Heart right ventricle (tissue), 16 donors: ENCODE data around the gene ETV4. TPM values are rescaled to one million over a fixed set of nuclear protein-coding genes. Genes with fewer than 3 reads are reported as not detected.

Source experiments
- ATAC-seq, 8 donors: fragments of 200-7000 bp; cut with Tn5 transposase; one replicate each; pipeline ENCODE4 v1.9.1; 2020; ENCODE audit warnings: mild to moderate bottlenecking in 8 of 8, moderate library complexity in 8 of 8, moderate number of reproducible peaks in 1 of 8
- DNase-seq, 2 donors: peaks; one replicate each; pipeline ENCODE4 v3.0.0-alpha.2; 2020
- H3K27ac ChIP-seq, 10 donors: fragments of 200-600 bp; sonication (generic) in 2 of 10; one replicate each; pipeline versions ENCODE4 v1.5.0 to v1.8.0; 2020 to 2022; ENCODE audit warnings: mild to moderate bottlenecking in 3 of 10
- H3K27me3 ChIP-seq, 7 donors: fragments of 200-600 bp; one replicate each; pipeline ENCODE4 v1.8.0; 2021 to 2022; ENCODE audit warnings: mild to moderate bottlenecking in 2 of 7
- H3K36me3 ChIP-seq, 9 donors: fragments of 200-600 bp; sonication (generic) in 1 of 9; one replicate each; pipeline versions ENCODE4 v1.5.0 to v1.8.0; 2020 to 2022; ENCODE audit warnings: mild to moderate bottlenecking in 2 of 9
- H3K4me1 ChIP-seq, 9 donors: fragments of 200-600 bp; sonication (generic) in 1 of 9; one replicate each; pipeline versions ENCODE4 v1.5.0 to v1.8.0; 2020 to 2022; ENCODE audit warnings: mild to moderate bottlenecking in 4 of 9
- H3K4me3 ChIP-seq, 10 donors: fragments of 200-600 bp; sonication (generic) in 2 of 10; one replicate each; pipeline versions ENCODE4 v1.5.0 to v1.8.0; 2020 to 2022; ENCODE audit warnings: mild to moderate bottlenecking in 7 of 10, moderate library complexity in 2 of 10
- H3K9me3 ChIP-seq, 11 donors: fragments of 200-600 bp in 10 of 11; sonication (generic) in 2 of 11; one replicate each; pipeline versions ENCODE4 v1.5.0 to v1.8.0; 2013 to 2022; ENCODE audit warnings: mild to moderate bottlenecking in 2 of 11, control low read depth in 1 of 11, moderate library complexity in 1 of 11
- WGBS, 2 donors: extraction: QIAGEN DNeasy Blood & Tissue Kit; methylation state at CpG; one replicate each; pipeline ENCODE4 v1.1.7; 2013; ENCODE audit warnings: inconsistent platforms in 1 of 2; 5-methylcytosine and 5-hydroxymethylcytosine counted together
- intact Hi-C, 10 donors: fragments of 100-400 bp; cut with DNase I; formaldehyde crosslinking; loops; one replicate each; pipeline versions ENCODE4 v1.11.1 to v1.14.2; 2022
- polyA plus RNA-seq, 2 donors: library from polyadenylated mRNA; stranded (reverse); fragments of 200-250 nt; gene quantifications; one replicate each; pipeline ENCODE4 v1.2.3, GENCODE V29; 2013
- total RNA-seq, 10 donors: library from RNA; stranded (reverse); fragmentation: NEBNext Ultra II Directional in 3 of 10; extraction: Animal tissue kit (Norgen Biotek cat#: 25700) in 3 of 10; gene quantifications; one replicate each; pipeline versions ENCODE4 v1.2.1 to v1.2.4, GENCODE V29; 2021 to 2023
- TF ChIP-seq, protein P1 (sequence below), 9 donors: fragments of 200-600 bp; sonication (generic) in 2 of 9; IDR thresholded peaks; one replicate each; pipeline versions ENCODE4 v1.5.0 to v1.8.0; 2021 to 2022; ENCODE audit warnings: antibody characterized with exemption in 9 of 9, mild to moderate bottlenecking in 5 of 9, moderate library complexity in 1 of 9
- donor health status: Arrhythmogenic right ventricular cardiomyopathy.
- donor health status: ischemic (EF 13 %, LVEDD 7.1; RV severe dilation, severe dysfunction).
- donor health status: healthy with polysubstance abuse.
- donor health status: DM: no; HTN: yes; CAD: no.
- donor health status: DM: no; HTN: no; CAD: no.
- donor health status: ischemic (EF 25% LVEDD 6.9; RV normal size, moderate dysfunction).
- donor health status: ischemic (EF 25% LVEDD 5.7; RV mildly dilated, moderate dysfunction).
- donor health status: healthy.
- donor health status: DM: yes; HTN: yes; CAD: no.
- donor health status: Ischemic cardiomyopathy.
- donor health status: ischemic (EF 35%, LVEDD 5.7; RV mildly dilated, moderate dysfunction).
- donor health status: nonischemic (EF 11% LVEDD 7.7; RV severe dilation, severe dysfunction).
- donor health status: DM: yes; HTN: yes; CAD: no.
- donor health status: PGD.
- donor health status: ischemic (EF 29% LVEDD 5.4; RV normal size, mild dysfunction).
- donor health status: nonischemic (EF 23%, LVEDD 6.1; RV moderate dilation, normal function).

The ETV4 gene
- total and polyA plus RNA-seq, 12 donors = 0.40 to 2.8 (median 0.76) TPM; not detected in 1

DNA sequence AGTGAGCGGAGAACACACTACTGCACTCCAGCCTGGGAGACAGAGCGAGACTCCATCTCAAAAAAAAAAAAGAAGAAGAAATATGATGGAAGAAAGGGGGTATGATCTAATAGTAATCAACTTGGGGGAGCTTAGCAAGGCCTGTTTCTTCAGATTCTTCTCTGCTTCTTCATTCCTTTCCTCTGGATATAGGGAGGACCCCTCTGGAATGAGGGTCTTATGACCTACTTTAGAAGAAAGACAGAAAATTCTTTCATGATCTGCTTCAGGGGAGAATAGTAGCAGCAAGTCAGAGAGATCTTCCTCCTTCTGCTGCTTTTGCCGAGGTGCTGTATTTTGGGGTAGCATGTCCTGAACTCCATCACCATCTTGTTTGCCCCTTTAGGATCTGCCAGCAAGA is 44.9 kb upstream of the ETV4 start:
- Histone ChIP-seq H3K27ac (peak overlapping the region; percentile 49 to 95 (median 88)), H3K36me3 (no peaks in the 10 kb centered on the region), H3K4me1 (peaks cover 3 to 56% (median 39%) of the 10 kb centered on the region in 9 donors), H3K9me3 (peaks cover 0 to 6% (median 0%) of the 10 kb centered on the region in 11 donors), H3K27me3 (no peaks in the 10 kb centered on the region), H3K4me3 (no peak overlapping the region)
- ATAC-seq (no peak), DNase-seq (no peak)
- intact Hi-C loops = loop anchor here in 6 of 10 donors (5.0 to 10.0 kb wide), 3 partner anchors 51 to 56 kb away; no protein-coding TSS in a partner anchor
- TF ChIP-seq, protein P1, sequence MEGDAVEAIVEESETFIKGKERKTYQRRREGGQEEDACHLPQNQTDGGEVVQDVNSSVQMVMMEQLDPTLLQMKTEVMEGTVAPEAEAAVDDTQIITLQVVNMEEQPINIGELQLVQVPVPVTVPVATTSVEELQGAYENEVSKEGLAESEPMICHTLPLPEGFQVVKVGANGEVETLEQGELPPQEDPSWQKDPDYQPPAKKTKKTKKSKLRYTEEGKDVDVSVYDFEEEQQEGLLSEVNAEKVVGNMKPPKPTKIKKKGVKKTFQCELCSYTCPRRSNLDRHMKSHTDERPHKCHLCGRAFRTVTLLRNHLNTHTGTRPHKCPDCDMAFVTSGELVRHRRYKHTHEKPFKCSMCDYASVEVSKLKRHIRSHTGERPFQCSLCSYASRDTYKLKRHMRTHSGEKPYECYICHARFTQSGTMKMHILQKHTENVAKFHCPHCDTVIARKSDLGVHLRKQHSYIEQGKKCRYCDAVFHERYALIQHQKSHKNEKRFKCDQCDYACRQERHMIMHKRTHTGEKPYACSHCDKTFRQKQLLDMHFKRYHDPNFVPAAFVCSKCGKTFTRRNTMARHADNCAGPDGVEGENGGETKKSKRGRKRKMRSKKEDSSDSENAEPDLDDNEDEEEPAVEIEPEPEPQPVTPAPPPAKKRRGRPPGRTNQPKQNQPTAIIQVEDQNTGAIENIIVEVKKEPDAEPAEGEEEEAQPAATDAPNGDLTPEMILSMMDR (IDR thresholded peaks at IDR 0.05) = no peak
- WGBS, 2 donors = 88 to 90% methylated on average over 3 of the region's 3 CpGs

- peaks cover 3 to 63% (median 39%) of the 10 kb centered on the region in 9 donors for H3K4me1 ChIP-seq
- H3K36me3 ChIP-seq = no peaks in the 10 kb centered on the region
- H3K4me3 ChIP-seq = no peak overlapping the region
- intact Hi-C loops = no loop called here
- H3K9me3 ChIP-seq = peaks cover 0 to 6% (median 0%) of the 10 kb centered on the region in 11 donors
- WGBS, 2 donors = 75 to 78% methylated on average over 9 of the region's 9 CpGs
- H3K27me3 ChIP-seq = no peaks in the 10 kb centered on the region
- DNase-seq (no peak), ATAC-seq (peak in 2 of 8 donors; percentile 20 to 34)
- TF ChIP-seq, protein P1 (IDR thresholded peaks at IDR 0.05) = no peak
- H3K27ac ChIP-seq = peak overlapping the region in 9 of 10 donors; percentile 12 to 80 (median 36)
These were observed 42.7 kb upstream of the ETV4 start for GRCh38 chr17:43588664-43589435.

GRCh38 chr17:43588121-43588520 is 42.0 kb upstream of the ETV4 start:
- peaks cover 3 to 61% (median 39%) of the 10 kb centered on the region in 9 donors for H3K4me1 ChIP-seq
- 27 to 62% methylated on average over 2 of the region's 2 CpGs for WGBS, 2 donors
- no peak overlapping the region for H3K4me3 ChIP-seq
- ATAC-seq (no peak), DNase-seq (no peak)
- H3K9me3 ChIP-seq = peaks cover 0 to 6% (median 0%) of the 10 kb centered on the region in 11 donors
- H3K27ac ChIP-seq = peak overlapping the region in 8 of 10 donors; percentile 29 to 80 (median 48)
- H3K27me3 ChIP-seq = no peaks in the 10 kb centered on the region
- TF ChIP-seq, protein P1 (IDR thresholded peaks at IDR 0.05) = no peak
- H3K36me3 ChIP-seq = no peaks in the 10 kb centered on the region
- intact Hi-C loops = no loop called here

GRCh38 chr17:43587647-43588046 is 41.5 kb upstream of the ETV4 start:
- ATAC-seq (no peak), DNase-seq (no peak)
- 67 to 76% methylated on average over 5 of the region's 5 CpGs for WGBS, 2 donors
- TF ChIP-seq, protein P1 (IDR thresholded peaks at IDR 0.05) = no peak
- Histone ChIP-seq H3K4me1 (peaks cover 3 to 57% (median 35%) of the 10 kb centered on the region in 9 donors), H3K4me3 (no peak overlapping the region), H3K9me3 (peaks cover 0 to 6% (median 0%) of the 10 kb centered on the region in 11 donors), H3K27ac (peak overlapping the region in 6 of 10 donors; percentile 22 to 80 (median 48)), H3K27me3 (no peaks in the 10 kb centered on the region), H3K36me3 (no peaks in the 10 kb centered on the region)
- intact Hi-C loops = no loop called here
